Mucosa of stomach (tissue), 1 donor: ENCODE data around the gene ZNF622.
"Not testable (repeated sequence)": the region's sequence is repeated elsewhere in the genome, so short reads cannot be mapped to it uniquely, and the experiment has no call there.

Experiments
- H3K27me3 ChIP-seq: one replicate; pipeline ENCODE4 v1.7.0; 2013; ENCODE audit warnings: mild to moderate bottlenecking, low read length; ENCODE audit not compliant: control insufficient read depth, insufficient read depth
- H3K36me3 ChIP-seq: one replicate; pipeline ENCODE4 v1.7.0; 2013; ENCODE audit warnings: low read length; ENCODE audit not compliant: control insufficient read depth, insufficient read depth
- H3K4me1 ChIP-seq: one replicate; pipeline ENCODE4 v1.7.0; 2013; ENCODE audit warnings: mild to moderate bottlenecking, low read length; ENCODE audit not compliant: control insufficient read depth, insufficient read depth
- H3K4me3 ChIP-seq: one replicate; pipeline ENCODE4 v1.7.0; 2013; ENCODE audit warnings: low read length
- H3K9ac ChIP-seq: one replicate; pipeline ENCODE4 v1.7.0; 2013; ENCODE audit warnings: mild to moderate bottlenecking, low read length, moderate library complexity
- H3K9me3 ChIP-seq: one replicate; pipeline ENCODE4 v1.7.0; 2013; ENCODE audit warnings: mild to moderate bottlenecking, low read length, moderate library complexity; ENCODE audit not compliant: control insufficient read depth
- donor health status: Pancreatic carcinoma.

ZNF622 gene

DNA sequence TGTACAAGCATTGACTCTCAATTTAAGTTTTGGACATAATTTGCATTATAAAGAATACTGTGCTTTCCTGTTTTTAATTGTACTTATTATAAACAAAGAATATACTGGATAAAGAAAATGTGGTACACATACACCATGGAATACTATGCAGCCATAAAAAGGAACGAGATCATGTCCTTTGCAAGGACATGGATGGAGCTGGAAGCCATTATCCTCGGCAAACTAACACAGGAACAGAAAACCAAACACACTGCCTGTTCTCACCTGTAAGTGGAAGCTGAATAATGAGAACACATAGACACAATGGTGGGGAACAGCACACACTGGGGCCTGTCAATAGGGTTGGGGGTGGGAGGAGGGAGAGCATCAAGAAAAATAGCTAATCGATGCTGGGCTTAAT lies 10.8 kb upstream of the ZNF622 start:
- H3K27me3 ChIP-seq, H3K36me3 ChIP-seq, H3K4me3 ChIP-seq, H3K9me3 ChIP-seq, H3K9ac ChIP-seq, H3K4me1 ChIP-seq: not testable (repeated sequence)

DNA sequence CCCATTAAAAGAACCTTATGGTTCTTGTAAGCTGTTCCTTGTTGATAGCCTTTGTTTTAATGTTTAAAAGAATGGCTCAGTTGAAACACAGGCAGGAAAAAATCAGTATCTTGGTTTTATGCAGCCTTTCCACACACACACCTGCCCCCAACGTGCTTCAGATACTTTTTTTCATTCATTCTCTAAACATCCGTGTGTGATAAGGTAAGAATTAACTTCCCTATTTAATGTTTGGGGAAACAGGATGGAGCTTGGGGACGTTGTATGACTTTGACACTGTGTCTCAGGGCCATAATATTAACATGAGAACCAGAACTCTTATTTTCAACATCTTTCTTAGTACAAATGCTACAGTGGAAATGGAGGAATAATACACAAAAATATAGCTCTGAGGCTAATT lies 5.8 kb upstream of the ZNF622 start:
- H3K9ac ChIP-seq, result no peak overlapping the region
- no peaks in the 10 kb centered on the region for H3K36me3 ChIP-seq
- H3K4me3 ChIP-seq, result no peak overlapping the region
- H3K4me1 ChIP-seq, result peaks cover 18% of the 10 kb centered on the region
- H3K9me3 ChIP-seq, result no peaks in the 10 kb centered on the region
- no peaks in the 10 kb centered on the region for H3K27me3 ChIP-seq

DNA sequence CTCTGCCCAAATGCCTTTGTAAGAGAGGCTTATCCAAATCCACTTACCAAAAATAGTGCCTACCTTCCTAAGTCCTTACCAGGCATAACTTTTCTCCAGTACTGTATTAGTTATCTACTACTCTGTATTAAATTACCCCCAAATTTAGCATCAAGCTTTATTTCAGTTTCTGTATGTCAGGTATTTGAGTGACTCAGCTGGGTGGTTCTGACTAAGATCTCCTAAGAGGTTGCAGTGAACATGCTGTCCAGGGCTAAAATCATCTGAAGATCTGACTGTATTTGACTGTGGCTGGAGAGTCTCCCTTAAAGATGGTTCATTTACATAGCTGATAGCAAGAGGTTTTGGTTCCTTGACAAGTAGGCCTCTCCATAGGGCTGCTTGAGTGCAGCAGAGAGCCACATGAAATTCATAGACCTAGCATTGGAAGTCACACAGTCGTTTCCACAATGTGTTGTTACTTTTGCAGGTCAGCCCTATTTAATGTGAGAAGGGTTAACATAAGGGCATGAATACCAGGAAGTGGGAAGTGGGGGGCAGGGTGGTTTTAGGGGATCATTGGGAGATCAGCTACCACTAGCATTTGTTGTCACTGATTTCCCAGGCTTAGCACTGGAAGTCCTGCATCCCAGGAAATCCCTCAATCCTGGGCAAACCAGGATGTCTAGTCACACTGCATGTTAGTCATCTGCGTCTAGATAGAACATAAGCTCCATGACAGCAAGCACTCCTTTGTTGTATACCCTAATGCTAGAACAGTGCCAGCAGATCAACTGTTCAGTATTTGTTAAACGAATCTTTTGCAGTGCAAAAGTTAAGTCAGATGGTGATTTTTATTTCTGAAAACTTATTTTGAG lies 2.0 kb upstream of the ZNF622 start:
- H3K9ac ChIP-seq, result no peak overlapping the region
- H3K4me3 ChIP-seq, result no peak overlapping the region
- peaks cover 22% of the 10 kb centered on the region for H3K4me1 ChIP-seq

GRCh38 chr5:16464664-16465543 lies 696 bp downstream of the ZNF622 start:
- H3K4me1 ChIP-seq, result peaks cover 18% of the 10 kb centered on the region
- peaks cover 7% of the 10 kb centered on the region for H3K36me3 ChIP-seq
- H3K4me3 ChIP-seq, result peak overlapping the region; percentile 98
- peak overlapping the region; percentile 83 for H3K9ac ChIP-seq
- H3K27me3 ChIP-seq, result no peaks in the 10 kb centered on the region
- H3K9me3 ChIP-seq, result no peaks in the 10 kb centered on the region

More for the DNA sequence above, 2.0 kb upstream of the ZNF622 start:
- H3K27me3 ChIP-seq, result no peaks in the 10 kb centered on the region
- H3K36me3 ChIP-seq, result peaks cover 3% of the 10 kb centered on the region
- H3K9me3 ChIP-seq, result no peaks in the 10 kb centered on the region

DNA sequence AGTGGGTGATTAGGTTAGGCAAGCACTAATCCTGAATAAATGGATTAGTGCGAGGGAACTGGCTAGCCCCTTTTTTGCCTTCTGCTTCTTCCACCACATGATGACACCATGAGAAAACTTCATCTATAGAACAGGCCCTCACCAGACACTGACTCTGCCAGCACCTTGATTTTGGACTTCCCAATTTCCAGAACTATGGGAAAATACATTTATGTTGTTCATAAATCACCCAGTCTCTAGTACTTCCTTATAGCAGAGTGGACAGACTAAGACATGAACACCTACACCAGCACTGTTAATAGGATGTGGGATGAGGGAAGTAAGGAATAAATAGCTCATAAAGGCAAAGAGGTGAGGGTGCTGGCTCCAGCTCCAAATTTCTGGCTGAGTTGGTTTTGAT lies 1.4 kb downstream of the ZNF622 start:
- peak overlapping the region; percentile 98 for H3K4me3 ChIP-seq
- peaks cover 7% of the 10 kb centered on the region for H3K36me3 ChIP-seq
- H3K27me3 ChIP-seq, result no peaks in the 10 kb centered on the region
- H3K4me1 ChIP-seq, result peaks cover 18% of the 10 kb centered on the region
- peak overlapping the region; percentile 83 for H3K9ac ChIP-seq
- no peaks in the 10 kb centered on the region for H3K9me3 ChIP-seq

GRCh38 chr5:16461782-16462181 lies 3.8 kb downstream of the ZNF622 start:
- no peak overlapping the region for H3K4me3 ChIP-seq
- H3K9me3 ChIP-seq, result no peaks in the 10 kb centered on the region
- H3K36me3 ChIP-seq, result peaks cover 7% of the 10 kb centered on the region
- H3K4me1 ChIP-seq, result peaks cover 14% of the 10 kb centered on the region
- no peak overlapping the region for H3K9ac ChIP-seq
- H3K27me3 ChIP-seq, result no peaks in the 10 kb centered on the region

- peaks cover 7% of the 10 kb centered on the region for H3K36me3 ChIP-seq
- no peak overlapping the region for H3K9ac ChIP-seq
- no peaks in the 10 kb centered on the region for H3K27me3 ChIP-seq
- no peaks in the 10 kb centered on the region for H3K9me3 ChIP-seq
- H3K4me3 ChIP-seq, result no peak overlapping the region
- H3K4me1 ChIP-seq, result peaks cover 11% of the 10 kb centered on the region
These were observed 4.6 kb downstream of the ZNF622 start for GRCh38 chr5:16461026-16461425.

DNA sequence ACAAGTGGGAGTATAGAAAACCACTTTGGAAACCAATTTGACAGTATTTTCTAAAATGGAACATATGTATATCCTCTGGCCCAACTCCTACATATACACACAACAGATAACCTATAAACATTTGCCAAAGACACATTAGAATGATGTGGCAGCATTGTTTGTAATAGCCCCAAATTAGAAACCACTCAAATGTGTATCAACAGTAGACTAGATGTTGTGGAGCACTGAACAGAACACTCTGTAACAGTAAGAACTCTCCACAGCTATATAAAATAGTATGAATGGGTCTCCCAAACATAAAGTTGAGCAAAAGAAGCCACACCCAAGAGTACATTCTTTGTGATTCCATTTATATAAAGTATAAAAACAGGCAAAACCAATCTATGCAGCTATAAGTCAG lies 6.1 kb downstream of the ZNF622 start:
- H3K27me3 ChIP-seq, result no peaks in the 10 kb centered on the region
- no peak overlapping the region for H3K9ac ChIP-seq
- no peak overlapping the region for H3K4me3 ChIP-seq
- peaks cover 11% of the 10 kb centered on the region for H3K4me1 ChIP-seq
- H3K36me3 ChIP-seq, result peaks cover 7% of the 10 kb centered on the region
- no peaks in the 10 kb centered on the region for H3K9me3 ChIP-seq

GRCh38 chr5:16457853-16458252 lies 7.7 kb downstream of the ZNF622 start:
- H3K4me1 ChIP-seq, result no peaks in the 10 kb centered on the region
- H3K9me3 ChIP-seq, result no peaks in the 10 kb centered on the region
- H3K4me3 ChIP-seq, result no peak overlapping the region
- no peak overlapping the region for H3K9ac ChIP-seq
- H3K36me3 ChIP-seq, result peaks cover 6% of the 10 kb centered on the region
- no peaks in the 10 kb centered on the region for H3K27me3 ChIP-seq

DNA sequence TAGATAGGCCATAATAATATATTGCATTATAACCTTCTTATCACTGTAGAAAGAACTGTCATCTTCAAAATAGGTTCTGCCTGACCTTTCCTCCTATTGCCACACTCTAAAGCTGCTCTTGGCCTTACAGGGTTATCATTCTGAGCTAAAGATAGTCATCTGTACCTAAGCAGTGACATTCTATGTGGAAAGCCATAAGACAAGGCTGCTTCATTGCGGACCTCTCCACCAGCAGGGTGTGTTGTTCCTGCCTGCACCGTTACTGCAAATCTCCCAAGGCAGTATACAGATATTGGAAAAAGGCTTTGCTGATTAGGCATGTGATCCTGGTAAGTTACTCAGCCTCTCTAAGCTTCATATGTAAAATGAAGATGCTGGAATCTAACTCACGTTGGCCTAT lies 8.1 kb downstream of the ZNF622 start:
- H3K4me1 ChIP-seq, result no peaks in the 10 kb centered on the region

GRCh38 chr5:16456103-16456832 lies 9.3 kb downstream of the ZNF622 start:
- Histone ChIP-seq H3K9ac (peak overlapping the region; percentile 2), H3K4me3 (no peak overlapping the region), H3K4me1 (no peaks in the 10 kb centered on the region), H3K36me3 (peaks cover 1% of the 10 kb centered on the region), H3K9me3 (no peaks in the 10 kb centered on the region), H3K27me3 (no peaks in the 10 kb centered on the region)

More for the DNA sequence above, 8.1 kb downstream of the ZNF622 start:
- no peaks in the 10 kb centered on the region for H3K9me3 ChIP-seq
- H3K27me3 ChIP-seq, result no peaks in the 10 kb centered on the region
- no peak overlapping the region for H3K4me3 ChIP-seq
- no peak overlapping the region for H3K9ac ChIP-seq
- H3K36me3 ChIP-seq, result peaks cover 2% of the 10 kb centered on the region
